RWPE2 (cell line): Measurements from ENCODE around the gene NSMCE1.

Experiments used
- ATAC-seq: fragments of 200-7000 bp; cut with Tn5 transposase; 3 replicates; pipeline ENCODE4 v1.9.1; 2021; ENCODE audit warnings: low read depth
- DNase-seq: peaks from one replicate; pipeline ENCODE4 v3.0.0-alpha.2; 2020; ENCODE audit warnings: low spot score
- H3K27ac ChIP-seq: fragments of 450-650 bp; 2 replicates; pipeline ENCODE4 v1.5.1; 2017; ENCODE audit warnings: mild to moderate bottlenecking; ENCODE audit not compliant: poor library complexity, severe bottlenecking
- H3K27me3 ChIP-seq: fragments of 250-450 bp; sonication (Bioruptor Pico); 2 replicates; pipeline ENCODE4 v1.5.1; 2021; ENCODE audit warnings: mild to moderate bottlenecking, moderate library complexity; ENCODE audit not compliant: insufficient read depth, poor library complexity, severe bottlenecking
- H3K36me3 ChIP-seq: fragments of 250-450 bp; sonication (Bioruptor Pico); 2 replicates; pipeline ENCODE4 v1.5.1; 2020; ENCODE audit warnings: low read depth, mild to moderate bottlenecking, moderate library complexity
- H3K4me1 ChIP-seq: fragments of 250-450 bp; sonication (Bioruptor Pico); 2 replicates; pipeline ENCODE4 v1.5.1; 2021; ENCODE audit warnings: mild to moderate bottlenecking, moderate library complexity; ENCODE audit not compliant: insufficient read depth, poor library complexity, severe bottlenecking
- H3K4me3 ChIP-seq: fragments of 250-450 bp; sonication (Bioruptor Pico); 2 replicates; pipeline ENCODE4 v1.5.1; 2021; ENCODE audit warnings: mild to moderate bottlenecking, moderate library complexity; ENCODE audit not compliant: severe bottlenecking
- H3K9me3 ChIP-seq: fragments of 250-450 bp; sonication (Bioruptor Pico); 2 replicates; pipeline ENCODE4 v1.5.1; 2021; ENCODE audit warnings: mild to moderate bottlenecking, moderate library complexity; ENCODE audit not compliant: severe bottlenecking
- TF ChIP-seq, protein P1 (sequence below): fragments of 450-650 bp; IDR thresholded peaks from one replicate; pipeline ENCODE4 v1.5.1; 2017; ENCODE audit warnings: mild to moderate bottlenecking, moderate library complexity; ENCODE audit not compliant: poor library complexity, severe bottlenecking

NSMCE1 gene

GRCh38 chr16:27245276-27246172 lies 23.0 kb downstream of the NSMCE1 start:
- Histone ChIP-seq H3K36me3 (peaks cover 6% of the 10 kb centered on the region), H3K27me3 (no peaks in the 10 kb centered on the region), H3K4me3 (no peak overlapping the region), H3K4me1 (peaks cover 27% of the 10 kb centered on the region), H3K27ac (peak overlapping the region; percentile 45), H3K9me3 (no peaks in the 10 kb centered on the region)
- ATAC-seq (peak; percentile 94), DNase-seq (no peak)
- TF ChIP-seq, protein P1, sequence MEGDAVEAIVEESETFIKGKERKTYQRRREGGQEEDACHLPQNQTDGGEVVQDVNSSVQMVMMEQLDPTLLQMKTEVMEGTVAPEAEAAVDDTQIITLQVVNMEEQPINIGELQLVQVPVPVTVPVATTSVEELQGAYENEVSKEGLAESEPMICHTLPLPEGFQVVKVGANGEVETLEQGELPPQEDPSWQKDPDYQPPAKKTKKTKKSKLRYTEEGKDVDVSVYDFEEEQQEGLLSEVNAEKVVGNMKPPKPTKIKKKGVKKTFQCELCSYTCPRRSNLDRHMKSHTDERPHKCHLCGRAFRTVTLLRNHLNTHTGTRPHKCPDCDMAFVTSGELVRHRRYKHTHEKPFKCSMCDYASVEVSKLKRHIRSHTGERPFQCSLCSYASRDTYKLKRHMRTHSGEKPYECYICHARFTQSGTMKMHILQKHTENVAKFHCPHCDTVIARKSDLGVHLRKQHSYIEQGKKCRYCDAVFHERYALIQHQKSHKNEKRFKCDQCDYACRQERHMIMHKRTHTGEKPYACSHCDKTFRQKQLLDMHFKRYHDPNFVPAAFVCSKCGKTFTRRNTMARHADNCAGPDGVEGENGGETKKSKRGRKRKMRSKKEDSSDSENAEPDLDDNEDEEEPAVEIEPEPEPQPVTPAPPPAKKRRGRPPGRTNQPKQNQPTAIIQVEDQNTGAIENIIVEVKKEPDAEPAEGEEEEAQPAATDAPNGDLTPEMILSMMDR = no peak

GRCh38 chr16:27244363-27244755 lies 24.2 kb downstream of the NSMCE1 start:
- Histone ChIP-seq H3K27ac (no peak overlapping the region), H3K9me3 (no peaks in the 10 kb centered on the region), H3K4me1 (peaks cover 24% of the 10 kb centered on the region), H3K4me3 (no peak overlapping the region), H3K27me3 (no peaks in the 10 kb centered on the region), H3K36me3 (no peaks in the 10 kb centered on the region; the same call in 1 of the 2 replicates)
- TF ChIP-seq, protein P1 = no peak
- ATAC-seq = no peak
- DNase-seq = no peak

DNA sequence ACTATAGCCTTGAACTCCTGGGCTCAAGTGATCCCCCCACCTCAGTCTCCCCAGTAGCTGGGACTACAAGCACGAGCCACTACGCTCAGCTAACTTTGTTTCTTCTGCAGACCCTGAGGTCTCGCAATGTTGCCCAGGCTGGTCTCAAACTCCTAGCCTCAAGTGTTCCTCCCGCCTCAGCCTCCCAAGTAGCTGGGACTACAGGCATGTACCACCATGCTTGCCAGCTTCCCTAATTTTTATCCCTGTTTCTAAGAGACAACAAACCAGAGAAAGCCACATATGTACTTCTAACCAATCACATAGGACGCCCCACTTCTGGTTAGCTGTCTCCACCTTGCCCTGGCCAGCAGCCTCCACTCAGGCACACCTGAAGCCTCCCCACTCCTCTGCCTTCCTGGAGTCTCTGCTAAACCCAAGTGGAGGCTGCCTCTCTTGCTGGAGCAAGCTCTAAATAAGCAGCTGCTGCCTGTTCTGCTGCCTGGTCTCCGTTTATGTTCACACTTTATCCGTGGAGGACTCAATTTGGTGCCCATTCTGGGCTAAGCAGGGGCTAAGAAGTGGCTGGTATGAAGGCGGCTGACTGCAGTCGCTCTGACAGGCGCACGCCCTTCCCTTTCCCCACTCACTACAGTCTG lies 24.7 kb downstream of the NSMCE1 start:
- Histone ChIP-seq H3K9me3 (no peaks in the 10 kb centered on the region), H3K36me3 (no peaks in the 10 kb centered on the region; the same call in 1 of the 2 replicates), H3K4me1 (peaks cover 23% of the 10 kb centered on the region), H3K27me3 (no peaks in the 10 kb centered on the region), H3K4me3 (no peak overlapping the region), H3K27ac (no peak overlapping the region)
- ATAC-seq (no peak), DNase-seq (no peak)
- TF ChIP-seq, protein P1 = no peak

GRCh38 chr16:27242868-27243590 lies 25.5 kb downstream of the NSMCE1 start:
- Histone ChIP-seq H3K4me1 (peaks cover 23% of the 10 kb centered on the region), H3K4me3 (no peak overlapping the region), H3K9me3 (no peaks in the 10 kb centered on the region), H3K27ac (no peak overlapping the region), H3K36me3 (no peaks in the 10 kb centered on the region; the same call in 1 of the 2 replicates), H3K27me3 (no peaks in the 10 kb centered on the region)
- TF ChIP-seq, protein P1 = no peak
- no peak for DNase-seq
- 0 out of 3 replicates have a peak, but pooled peaks have one; percentile 23 for ATAC-seq
